ENCODE results near the gene ANKS1B.

Gene ANKS1B

GRCh38 chr12:98882526-98882925 is 1102.2 kb downstream of the ANKS1B start:
- CTCF ChIA-PET: interaction anchor here (0.7 kb wide), 1 partner anchor 24 kb away, joined by 3 read pairs; no protein-coding TSS in a partner anchor
- H3K9me3 Mint-ChIP-seq: no peaks in the 10 kb centered on the region
- no peak overlapping the region for H3K4me3 Mint-ChIP-seq
- DNase-seq: no peak
- no peaks in the 10 kb centered on the region for H3K36me3 Mint-ChIP-seq
- H3K27ac Mint-ChIP-seq: no peak overlapping the region
- no peaks in the 10 kb centered on the region for H3K4me1 Mint-ChIP-seq
- peaks cover 3% of the 10 kb centered on the region for H3K27me3 Mint-ChIP-seq

- Mint-ChIP-seq H3K27me3 (peaks cover 5% of the 10 kb centered on the region), H3K27ac (no peak overlapping the region), H3K4me1 (peaks cover 4% of the 10 kb centered on the region), H3K36me3 (no peaks in the 10 kb centered on the region), H3K9me3 (no peaks in the 10 kb centered on the region), H3K4me3 (no peak overlapping the region)
- DNase-seq: no peak
- CTCF ChIA-PET: no interaction called here
Observed at GRCh38 chr12:98873776-98874175, 1111.0 kb downstream of the ANKS1B start.

DNA sequence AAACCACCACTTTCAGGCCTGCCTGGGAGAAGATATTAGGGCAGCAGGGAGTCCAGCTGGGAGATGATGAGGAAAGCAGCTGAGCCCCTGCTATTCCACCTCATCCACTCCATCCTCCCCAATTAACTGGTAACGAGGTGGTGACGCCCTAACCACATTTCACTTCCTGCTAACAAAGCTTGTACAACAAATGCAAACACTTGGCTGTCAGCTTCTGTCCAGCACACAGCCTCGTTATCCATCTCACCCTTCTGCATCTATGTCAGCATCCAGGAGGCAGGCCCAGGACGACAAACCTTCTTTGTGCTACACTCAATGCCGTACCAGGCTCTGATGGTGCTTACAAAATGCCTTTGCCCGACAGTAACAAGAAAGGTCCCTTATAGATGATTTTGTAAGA is 1114.2 kb downstream of the ANKS1B start:
- no peak for DNase-seq
- no peak overlapping the region for H3K4me3 Mint-ChIP-seq
- no peak overlapping the region for H3K27ac Mint-ChIP-seq
- H3K27me3 Mint-ChIP-seq: peaks cover 5% of the 10 kb centered on the region
- H3K4me1 Mint-ChIP-seq: peaks cover 4% of the 10 kb centered on the region
- no peaks in the 10 kb centered on the region for H3K36me3 Mint-ChIP-seq
- no peaks in the 10 kb centered on the region for H3K9me3 Mint-ChIP-seq
- CTCF ChIA-PET: no interaction called here

- H3K27me3 Mint-ChIP-seq: peaks cover 5% of the 10 kb centered on the region
- peaks cover 4% of the 10 kb centered on the region for H3K4me1 Mint-ChIP-seq
- CTCF ChIA-PET: interaction anchor here (0.6 kb wide), 1 partner anchor 16 kb away, joined by 3 read pairs; no protein-coding TSS in a partner anchor
- H3K4me3 Mint-ChIP-seq: no peak overlapping the region
- no peak for DNase-seq
- H3K27ac Mint-ChIP-seq: no peak overlapping the region
- no peaks in the 10 kb centered on the region for H3K9me3 Mint-ChIP-seq
- no peaks in the 10 kb centered on the region for H3K36me3 Mint-ChIP-seq
Observed at GRCh38 chr12:98869886-98870503, 1114.7 kb downstream of the ANKS1B start.

DNA sequence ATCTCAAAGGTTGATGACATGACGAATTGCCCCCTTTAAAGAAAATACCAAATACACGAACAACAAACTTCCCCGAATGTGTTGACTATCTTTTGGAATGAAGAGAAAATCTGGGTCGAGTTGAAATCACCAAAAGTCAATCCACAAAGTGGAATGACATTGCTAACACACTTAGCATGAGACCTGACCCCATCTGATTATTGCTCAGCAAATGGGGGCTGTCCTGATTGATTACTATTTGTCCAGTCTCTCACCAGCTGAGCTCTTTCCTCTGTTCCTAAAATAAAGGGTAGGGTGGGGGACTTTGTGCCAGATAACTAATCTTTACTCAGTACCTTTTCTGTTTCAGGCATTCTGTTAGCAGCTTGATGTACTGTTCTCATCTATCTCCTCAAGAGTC is 1116.2 kb downstream of the ANKS1B start:
- no peak for DNase-seq
- H3K27me3 Mint-ChIP-seq: peaks cover 5% of the 10 kb centered on the region
- H3K9me3 Mint-ChIP-seq: no peaks in the 10 kb centered on the region
- no peak overlapping the region for H3K4me3 Mint-ChIP-seq
- H3K36me3 Mint-ChIP-seq: no peaks in the 10 kb centered on the region
- peaks cover 4% of the 10 kb centered on the region for H3K4me1 Mint-ChIP-seq
- CTCF ChIA-PET: no interaction called here
- no peak overlapping the region for H3K27ac Mint-ChIP-seq

DNA sequence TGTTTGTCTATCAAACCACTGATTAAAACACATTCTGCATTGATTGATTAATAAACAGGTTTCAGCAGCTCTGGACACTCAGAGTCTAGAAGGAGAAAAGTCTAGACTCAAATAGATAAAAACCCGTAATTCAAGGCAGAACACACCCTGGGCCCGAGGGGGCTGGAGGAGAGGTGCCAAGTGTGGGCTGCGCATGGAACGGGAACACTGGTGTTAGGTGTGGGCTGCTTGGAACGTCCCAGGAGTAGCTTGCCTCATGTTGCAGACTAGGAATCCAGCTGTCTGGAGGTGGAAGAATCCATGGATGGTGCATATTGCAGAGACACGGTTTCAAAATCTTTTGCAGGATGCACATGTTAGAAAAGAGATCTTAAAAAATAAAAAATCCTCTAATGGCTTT is 1116.7 kb downstream of the ANKS1B start:
- H3K4me1 Mint-ChIP-seq: peaks cover 4% of the 10 kb centered on the region
- DNase-seq: no peak
- H3K36me3 Mint-ChIP-seq: no peaks in the 10 kb centered on the region
- CTCF ChIA-PET: no interaction called here
- H3K4me3 Mint-ChIP-seq: no peak overlapping the region
- H3K9me3 Mint-ChIP-seq: no peaks in the 10 kb centered on the region
- H3K27ac Mint-ChIP-seq: no peak overlapping the region
- H3K27me3 Mint-ChIP-seq: peaks cover 5% of the 10 kb centered on the region

- H3K4me3 Mint-ChIP-seq: no peak overlapping the region
- no peaks in the 10 kb centered on the region for H3K9me3 Mint-ChIP-seq
- no peak for DNase-seq
- H3K27me3 Mint-ChIP-seq: no peaks in the 10 kb centered on the region
- CTCF ChIA-PET: no interaction called here
- H3K4me1 Mint-ChIP-seq: no peaks in the 10 kb centered on the region
- no peaks in the 10 kb centered on the region for H3K36me3 Mint-ChIP-seq
- no peak overlapping the region for H3K27ac Mint-ChIP-seq
Observed at GRCh38 chr12:98864363-98864762, 1120.4 kb downstream of the ANKS1B start.

DNA sequence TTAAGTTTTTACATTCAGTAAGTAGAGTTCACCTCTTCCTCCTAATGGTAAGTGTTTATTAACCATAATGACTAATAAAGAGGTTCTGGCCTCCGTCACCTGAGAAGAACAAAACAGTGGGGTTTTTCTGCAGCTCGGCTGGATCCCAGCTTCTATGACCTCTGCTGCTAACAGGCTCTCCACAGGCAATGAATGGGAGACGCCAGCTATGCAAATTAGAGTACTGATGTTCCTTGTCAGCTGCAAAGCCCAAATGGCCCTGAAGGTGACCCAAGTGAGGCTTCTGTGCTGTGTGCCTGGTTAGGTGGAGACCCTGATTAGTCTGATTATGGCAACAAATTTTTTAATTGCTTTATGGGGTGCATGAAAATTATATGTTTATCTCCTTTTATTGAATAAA is 1121.6 kb downstream of the ANKS1B start:
- no peak for DNase-seq
- CTCF ChIA-PET: no interaction called here
- H3K4me1 Mint-ChIP-seq: no peaks in the 10 kb centered on the region
- H3K27ac Mint-ChIP-seq: no peak overlapping the region
- H3K36me3 Mint-ChIP-seq: no peaks in the 10 kb centered on the region
- no peaks in the 10 kb centered on the region for H3K9me3 Mint-ChIP-seq
- H3K27me3 Mint-ChIP-seq: no peaks in the 10 kb centered on the region
- no peak overlapping the region for H3K4me3 Mint-ChIP-seq

DNA sequence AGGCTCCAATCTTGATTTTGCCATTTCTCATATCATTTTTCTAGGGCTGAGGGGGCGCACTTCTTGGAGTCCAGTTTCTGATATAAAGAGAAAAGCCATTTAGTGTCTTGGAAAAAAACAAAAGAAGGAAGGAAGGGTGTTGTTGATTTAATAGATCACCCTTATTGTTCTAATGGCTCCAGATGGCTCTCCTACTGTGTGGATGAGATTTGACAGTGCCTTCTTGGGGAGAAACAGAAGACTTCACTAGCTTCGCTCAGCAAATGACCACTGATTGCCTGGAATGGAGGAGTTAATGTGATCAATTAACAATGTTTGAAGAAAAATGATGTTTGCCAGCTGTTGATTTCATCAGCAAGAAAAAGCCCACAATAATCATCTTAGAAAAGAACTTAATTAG is 1123.5 kb downstream of the ANKS1B start:
- Mint-ChIP-seq H3K4me3 (no peak overlapping the region), H3K27me3 (no peaks in the 10 kb centered on the region), H3K4me1 (no peaks in the 10 kb centered on the region), H3K9me3 (no peaks in the 10 kb centered on the region), H3K27ac (no peak overlapping the region), H3K36me3 (no peaks in the 10 kb centered on the region)
- DNase-seq: no peak
- CTCF ChIA-PET: no interaction called here

DNA sequence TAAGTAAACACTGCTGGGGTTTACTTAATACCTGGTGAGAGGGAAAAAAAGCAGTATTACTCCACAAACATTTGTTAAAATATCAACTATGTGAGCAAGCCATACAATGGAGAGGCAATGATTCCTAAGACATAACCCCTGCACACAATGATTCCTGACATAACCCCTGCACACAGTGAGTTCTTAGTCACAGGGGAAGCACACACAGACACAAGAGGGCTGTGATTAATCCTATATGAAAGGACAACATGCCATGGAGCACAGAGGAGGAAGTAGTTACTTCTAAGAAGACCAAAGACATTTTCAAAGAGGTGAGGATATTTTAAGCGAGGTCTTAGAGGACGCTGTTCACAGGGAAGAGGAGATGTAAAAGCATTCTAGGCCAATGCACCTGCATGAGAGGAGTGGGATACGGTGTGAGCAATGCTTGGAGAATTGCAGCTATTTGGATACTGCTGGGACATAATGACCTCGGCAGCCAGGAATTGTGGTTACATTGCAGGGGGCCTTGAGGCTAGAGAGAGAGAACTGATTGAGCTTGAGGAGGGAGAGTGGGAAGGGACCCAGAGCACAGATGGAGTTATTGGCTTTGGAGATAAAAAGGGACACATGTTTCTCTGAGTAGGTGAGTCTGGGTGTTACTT is 1127.7 kb downstream of the ANKS1B start:
- H3K9me3 Mint-ChIP-seq: no peaks in the 10 kb centered on the region
- no peaks in the 10 kb centered on the region for H3K36me3 Mint-ChIP-seq
- no peak overlapping the region for H3K27ac Mint-ChIP-seq
- no peak for DNase-seq
- H3K4me3 Mint-ChIP-seq: no peak overlapping the region
- no peaks in the 10 kb centered on the region for H3K27me3 Mint-ChIP-seq
- CTCF ChIA-PET: no interaction called here
- no peaks in the 10 kb centered on the region for H3K4me1 Mint-ChIP-seq

- Mint-ChIP-seq H3K36me3 (no peaks in the 10 kb centered on the region), H3K4me3 (no peak overlapping the region), H3K27ac (no peak overlapping the region), H3K27me3 (peaks cover 4% of the 10 kb centered on the region), H3K9me3 (no peaks in the 10 kb centered on the region), H3K4me1 (no peaks in the 10 kb centered on the region)
- CTCF ChIA-PET: no interaction called here
- DNase-seq: no peak
Observed at GRCh38 chr12:98852181-98852580, 1132.6 kb downstream of the ANKS1B start.

DNA sequence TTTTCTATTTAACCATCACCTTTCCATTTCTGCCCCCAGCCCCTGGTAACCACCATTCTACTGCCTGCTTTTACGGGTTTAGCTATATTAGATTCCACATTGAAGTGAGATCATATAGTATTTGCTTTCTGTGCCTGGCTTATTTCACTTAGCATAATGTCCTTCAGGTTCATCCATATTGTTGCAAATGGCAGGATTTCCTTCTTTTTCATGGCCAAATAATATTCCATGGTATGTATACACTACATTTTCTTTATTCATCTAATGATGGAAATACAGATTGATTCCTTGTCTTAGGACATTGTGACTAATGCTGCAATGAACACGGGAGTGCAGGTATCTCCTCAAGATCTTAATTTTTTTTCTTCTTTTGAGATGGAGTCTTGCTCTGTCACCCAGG is 1137.5 kb downstream of the ANKS1B start:
- no peak overlapping the region for H3K4me3 Mint-ChIP-seq
- no peak for DNase-seq
- CTCF ChIA-PET: no interaction called here
- no peaks in the 10 kb centered on the region for H3K9me3 Mint-ChIP-seq
- H3K4me1 Mint-ChIP-seq: no peaks in the 10 kb centered on the region
- peaks cover 4% of the 10 kb centered on the region for H3K27me3 Mint-ChIP-seq
- no peak overlapping the region for H3K27ac Mint-ChIP-seq
- no peaks in the 10 kb centered on the region for H3K36me3 Mint-ChIP-seq

- CTCF ChIA-PET: no interaction called here
- Mint-ChIP-seq H3K9me3 (no peaks in the 10 kb centered on the region), H3K4me3 (no peak overlapping the region), H3K36me3 (no peaks in the 10 kb centered on the region), H3K27ac (no peak overlapping the region), H3K4me1 (no peaks in the 10 kb centered on the region), H3K27me3 (peaks cover 4% of the 10 kb centered on the region)
- no peak for DNase-seq
Observed at GRCh38 chr12:98845957-98846356, 1138.8 kb downstream of the ANKS1B start.

- CTCF ChIA-PET: no interaction called here
- no peak for DNase-seq
- Mint-ChIP-seq H3K27me3 (no peaks in the 10 kb centered on the region), H3K27ac (no peak overlapping the region), H3K4me1 (no peaks in the 10 kb centered on the region), H3K36me3 (no peaks in the 10 kb centered on the region), H3K9me3 (no peaks in the 10 kb centered on the region), H3K4me3 (no peak overlapping the region)
Observed at GRCh38 chr12:98840325-98840724, 1144.4 kb downstream of the ANKS1B start.

GRCh38 chr12:98838231-98838647 is 1146.5 kb downstream of the ANKS1B start:
- Mint-ChIP-seq H3K4me3 (no peak overlapping the region), H3K27me3 (no peaks in the 10 kb centered on the region), H3K27ac (no peak overlapping the region), H3K36me3 (no peaks in the 10 kb centered on the region), H3K4me1 (no peaks in the 10 kb centered on the region), H3K9me3 (no peaks in the 10 kb centered on the region)
- no peak for DNase-seq
- CTCF ChIA-PET: no interaction called here

All from activated naive CD4-positive, alpha-beta T cell treated with anti-CD3 and anti-CD28 coated beads, Interleukin-2, amount 10 ng/mL, durations not matched to agents 7 days and 5 days (primary cell).